Activated naive CD8-positive, alpha-beta T cell treated with anti-CD3 and anti-CD28 coated beads, Interleukin-2, amount 10 ng/mL, durations not matched to agents 7 days and 5 days (primary cell): Measurements from ENCODE around the gene CDH4. TPM values are rescaled to one million over a fixed set of nuclear protein-coding genes. Genes with fewer than 3 reads are reported as not detected.

ENCODE experiments used
- ATAC-seq: fragments of 150-1000 bp; cut with Tn5 transposase; one replicate; pipeline ENCODE4 v1.10.0; 2021; ENCODE audit warnings: low read depth, moderate library complexity
- POLR2A ChIA-PET: fragments of 350-600 bp; sonication (Branson Sonifier 250); formaldehyde crosslinking; loops from one replicate; lab custom pipeline; 2021; ENCODE audit warnings: antibody characterized with exemption; lab: Charles Lee
- DNase-seq: peaks from one replicate; pipeline ENCODE4 v3.0.0; 2021
- H3K27ac Mint-ChIP-seq: one replicate; pipeline ENCODE4 v1.8.0; 2022; ENCODE audit warnings: mild to moderate bottlenecking, mixed read lengths
- H3K27me3 Mint-ChIP-seq: one replicate; pipeline ENCODE4 v1.8.0; 2022; ENCODE audit warnings: mild to moderate bottlenecking, moderate library complexity, mixed read lengths
- H3K36me3 Mint-ChIP-seq: one replicate; pipeline ENCODE4 v1.8.0; 2021; ENCODE audit warnings: mild to moderate bottlenecking, mixed read lengths
- H3K4me1 Mint-ChIP-seq: one replicate; pipeline ENCODE4 v1.8.0; 2021; ENCODE audit warnings: mixed read lengths
- H3K4me3 Mint-ChIP-seq: one replicate; pipeline ENCODE4 v1.8.0; 2022; ENCODE audit warnings: mild to moderate bottlenecking, moderate library complexity, mixed read lengths
- H3K9me3 Mint-ChIP-seq: one replicate; pipeline ENCODE4 v1.8.0; 2021; ENCODE audit warnings: mixed read lengths
- total RNA-seq, 2 experiments: library from RNA; stranded (reverse); gene quantifications; one replicate each; pipeline ENCODE4 v1.2.3, GENCODE V29; 2021

Gene CDH4
- total RNA-seq, 2 experiments from 2014 or later, result 0.14 to 0.20 TPM

- Mint-ChIP-seq H3K4me3 (no peak overlapping the region), H3K27me3 (no peaks in the 10 kb centered on the region), H3K27ac (no peak overlapping the region), H3K4me1 (no peaks in the 10 kb centered on the region), H3K36me3 (no peaks in the 10 kb centered on the region), H3K9me3 (no peaks in the 10 kb centered on the region)
- POLR2A ChIA-PET, result no interaction called here
- DNase-seq, result no peak
- no peak for ATAC-seq
Observed at GRCh38 chr20:61839912-61840778, 588.1 kb downstream of the CDH4 start.

GRCh38 chr20:61840779-61841455 lies 588.9 kb downstream of the CDH4 start:
- no peaks in the 10 kb centered on the region for H3K27me3 Mint-ChIP-seq
- no peak for ATAC-seq
- no peak overlapping the region for H3K4me3 Mint-ChIP-seq
- H3K27ac Mint-ChIP-seq, result no peak overlapping the region
- H3K36me3 Mint-ChIP-seq, result no peaks in the 10 kb centered on the region
- H3K9me3 Mint-ChIP-seq, result no peaks in the 10 kb centered on the region
- POLR2A ChIA-PET, result no interaction called here
- no peaks in the 10 kb centered on the region for H3K4me1 Mint-ChIP-seq
- no peak for DNase-seq

DNA sequence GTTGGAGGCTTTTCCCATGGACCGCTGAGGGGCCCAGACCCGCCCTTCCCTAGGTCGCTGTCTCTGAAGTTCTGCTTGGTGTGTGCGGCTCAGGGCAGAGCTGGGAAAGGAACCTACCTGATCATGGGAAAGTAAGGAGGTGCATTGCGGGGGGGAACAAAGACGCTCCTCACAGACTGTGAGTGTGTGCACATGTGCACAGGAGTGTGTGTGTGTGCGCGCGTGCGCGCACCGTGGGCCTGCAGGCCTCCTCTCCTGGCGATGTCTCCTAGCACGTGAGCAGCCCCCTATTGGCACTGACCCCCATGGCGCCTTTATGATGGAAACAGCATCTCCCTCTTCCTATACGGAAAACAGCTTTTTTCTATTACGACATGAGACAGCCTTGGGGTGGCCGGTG lies 589.5 kb downstream of the CDH4 start:
- POLR2A ChIA-PET, result no interaction called here
- no peak for DNase-seq
- no peaks in the 10 kb centered on the region for H3K36me3 Mint-ChIP-seq

GRCh38 chr20:61841966-61842365 lies 589.9 kb downstream of the CDH4 start:
- DNase-seq, result no peak
- Mint-ChIP-seq H3K27ac (no peak overlapping the region), H3K4me3 (no peak overlapping the region), H3K9me3 (no peaks in the 10 kb centered on the region), H3K4me1 (no peaks in the 10 kb centered on the region), H3K27me3 (peaks cover 2% of the 10 kb centered on the region), H3K36me3 (no peaks in the 10 kb centered on the region)
- POLR2A ChIA-PET, result no interaction called here
- no peak for ATAC-seq

More for the DNA sequence above, 589.5 kb downstream of the CDH4 start:
- H3K4me1 Mint-ChIP-seq, result no peaks in the 10 kb centered on the region
- H3K9me3 Mint-ChIP-seq, result no peaks in the 10 kb centered on the region
- ATAC-seq, result no peak
- H3K4me3 Mint-ChIP-seq, result no peak overlapping the region
- peaks cover 2% of the 10 kb centered on the region for H3K27me3 Mint-ChIP-seq
- H3K27ac Mint-ChIP-seq, result no peak overlapping the region

- ATAC-seq (no peak), DNase-seq (no peak)
- Mint-ChIP-seq H3K27me3 (peaks cover 2% of the 10 kb centered on the region), H3K4me3 (no peak overlapping the region), H3K4me1 (no peaks in the 10 kb centered on the region), H3K9me3 (no peaks in the 10 kb centered on the region), H3K27ac (no peak overlapping the region), H3K36me3 (no peaks in the 10 kb centered on the region)
- POLR2A ChIA-PET, result no interaction called here
Observed at GRCh38 chr20:61844621-61845020, 592.6 kb downstream of the CDH4 start.

- no peaks in the 10 kb centered on the region for H3K9me3 Mint-ChIP-seq
- H3K4me1 Mint-ChIP-seq, result no peaks in the 10 kb centered on the region
- DNase-seq, result no peak
- H3K27ac Mint-ChIP-seq, result no peak overlapping the region
- no peak for ATAC-seq
- POLR2A ChIA-PET, result no interaction called here
- peaks cover 2% of the 10 kb centered on the region for H3K27me3 Mint-ChIP-seq
- no peaks in the 10 kb centered on the region for H3K36me3 Mint-ChIP-seq
- H3K4me3 Mint-ChIP-seq, result no peak overlapping the region
Observed at GRCh38 chr20:61845233-61845671, 593.2 kb downstream of the CDH4 start.

DNA sequence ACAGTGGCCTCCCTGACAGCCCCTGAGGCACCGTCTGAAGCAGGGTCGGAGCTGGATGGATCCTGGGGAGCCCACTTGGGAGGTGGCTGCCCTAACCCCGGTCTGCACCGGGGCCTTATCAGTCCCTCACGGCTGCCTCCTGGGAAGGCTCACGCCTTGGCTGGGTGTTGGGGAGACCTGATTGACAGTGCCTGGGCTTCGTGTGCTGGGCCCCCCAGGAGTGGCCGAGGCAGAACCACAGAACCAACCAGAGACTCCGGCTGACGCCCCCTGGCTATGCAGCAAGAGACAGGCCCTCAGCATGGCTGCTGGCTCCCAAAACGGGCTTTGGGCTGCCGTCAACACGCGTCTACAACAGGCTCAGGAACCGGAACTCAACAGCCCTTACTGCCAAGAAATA lies 594.0 kb downstream of the CDH4 start:
- ATAC-seq, result no peak

DNA sequence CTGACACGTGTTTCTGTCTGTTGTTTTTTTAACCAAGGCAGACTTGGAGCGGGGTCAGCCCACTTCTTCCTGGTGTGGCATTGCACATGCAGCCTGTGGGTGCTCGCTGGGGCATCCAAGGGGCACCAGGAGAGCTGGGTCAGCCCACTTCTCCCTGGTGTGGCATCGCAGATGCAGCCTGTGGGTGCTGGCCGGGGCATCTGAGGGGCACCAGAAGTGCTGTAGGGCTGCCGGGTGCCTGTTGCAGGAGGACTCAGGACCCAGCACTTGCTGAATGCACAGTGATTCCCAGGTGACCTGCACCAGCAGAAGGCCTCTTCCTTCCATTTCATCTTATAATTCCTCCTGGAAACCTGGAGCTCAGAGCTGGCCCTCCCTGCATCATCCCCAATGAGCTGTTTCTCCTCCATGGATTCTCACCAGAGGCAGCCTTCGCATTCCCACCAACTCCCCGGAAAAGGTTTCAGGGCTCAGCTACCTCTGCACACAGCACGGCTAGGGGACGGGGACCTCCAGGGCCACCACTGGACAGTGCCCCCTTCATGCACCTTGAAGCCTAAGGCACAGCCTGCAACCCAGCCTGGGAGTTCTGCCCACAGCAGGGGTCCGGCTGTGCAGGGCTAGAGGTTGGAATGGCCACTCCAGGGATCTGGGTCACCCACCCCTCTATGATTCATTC lies 594.8 kb downstream of the CDH4 start:
- H3K27me3 Mint-ChIP-seq, result peaks cover 2% of the 10 kb centered on the region
- H3K36me3 Mint-ChIP-seq, result no peaks in the 10 kb centered on the region
- POLR2A ChIA-PET, result no interaction called here
- ATAC-seq, result no peak
- H3K9me3 Mint-ChIP-seq, result no peaks in the 10 kb centered on the region
- no peak for DNase-seq
- H3K27ac Mint-ChIP-seq, result no peak overlapping the region
- H3K4me3 Mint-ChIP-seq, result no peak overlapping the region
- no peaks in the 10 kb centered on the region for H3K4me1 Mint-ChIP-seq

More for the DNA sequence above, 594.0 kb downstream of the CDH4 start:
- Mint-ChIP-seq H3K4me1 (no peaks in the 10 kb centered on the region), H3K36me3 (no peaks in the 10 kb centered on the region), H3K4me3 (no peak overlapping the region), H3K9me3 (no peaks in the 10 kb centered on the region), H3K27ac (no peak overlapping the region), H3K27me3 (peaks cover 2% of the 10 kb centered on the region)
- no peak for DNase-seq
- POLR2A ChIA-PET, result no interaction called here

DNA sequence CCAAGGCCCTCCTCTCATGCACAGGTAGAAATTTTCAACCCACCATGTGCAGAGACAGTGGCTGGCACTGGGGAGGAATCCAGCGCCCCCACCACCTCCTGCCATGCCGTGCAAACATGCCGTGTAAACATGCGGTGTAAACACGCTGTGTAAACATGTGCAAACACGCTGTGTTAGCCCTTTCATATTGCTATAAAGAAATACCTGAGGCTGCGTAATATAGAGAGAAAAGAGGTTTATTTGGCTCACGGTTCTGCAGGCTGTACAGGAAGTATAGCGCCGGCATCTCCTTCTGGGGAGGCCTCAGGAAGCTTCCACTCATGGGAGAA lies 595.3 kb downstream of the CDH4 start:
- Mint-ChIP-seq H3K4me1 (no peaks in the 10 kb centered on the region), H3K27me3 (peaks cover 2% of the 10 kb centered on the region), H3K4me3 (no peak overlapping the region), H3K36me3 (no peaks in the 10 kb centered on the region), H3K9me3 (no peaks in the 10 kb centered on the region), H3K27ac (no peak overlapping the region)
- no peak for ATAC-seq
- DNase-seq, result no peak
- POLR2A ChIA-PET, result no interaction called here

- POLR2A ChIA-PET, result no interaction called here
- ATAC-seq (no peak), DNase-seq (no peak)
- H3K36me3 Mint-ChIP-seq, result no peaks in the 10 kb centered on the region
- H3K27me3 Mint-ChIP-seq, result peaks cover 2% of the 10 kb centered on the region
- no peak overlapping the region for H3K27ac Mint-ChIP-seq
- H3K9me3 Mint-ChIP-seq, result no peaks in the 10 kb centered on the region
- H3K4me1 Mint-ChIP-seq, result no peaks in the 10 kb centered on the region
- H3K4me3 Mint-ChIP-seq, result no peak overlapping the region
Observed at GRCh38 chr20:61847986-61848385, 595.9 kb downstream of the CDH4 start.

DNA sequence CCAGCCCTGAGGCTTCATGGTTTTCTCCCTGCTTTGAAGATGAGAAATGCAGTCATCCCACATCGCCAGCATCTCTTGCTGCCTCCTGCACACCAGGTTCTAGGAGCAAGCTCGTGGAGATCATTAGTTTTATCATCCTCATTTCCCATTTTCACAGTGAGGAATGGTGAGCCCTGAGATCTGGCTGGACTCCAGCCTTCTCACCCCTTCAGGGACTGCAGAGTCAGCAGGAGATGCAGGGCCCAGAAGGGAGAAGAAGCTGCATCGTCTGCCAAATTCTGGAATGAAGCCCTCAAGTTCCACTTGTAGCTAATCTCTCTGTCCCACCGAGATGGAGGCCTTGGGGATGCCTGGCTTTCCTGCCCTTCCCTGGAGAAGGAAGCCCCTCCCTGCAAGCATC lies 596.8 kb downstream of the CDH4 start:
- no peak for ATAC-seq
- Mint-ChIP-seq H3K9me3 (no peaks in the 10 kb centered on the region), H3K27me3 (peaks cover 2% of the 10 kb centered on the region), H3K27ac (no peak overlapping the region), H3K36me3 (no peaks in the 10 kb centered on the region), H3K4me3 (no peak overlapping the region), H3K4me1 (no peaks in the 10 kb centered on the region)
- POLR2A ChIA-PET, result no interaction called here
- no peak for DNase-seq

- DNase-seq, result no peak
- POLR2A ChIA-PET, result no interaction called here
- Mint-ChIP-seq H3K9me3 (no peaks in the 10 kb centered on the region), H3K27ac (no peak overlapping the region), H3K4me3 (no peak overlapping the region), H3K4me1 (no peaks in the 10 kb centered on the region), H3K36me3 (no peaks in the 10 kb centered on the region), H3K27me3 (peaks cover 2% of the 10 kb centered on the region)
- ATAC-seq, result no peak
Observed at GRCh38 chr20:61849376-61849775, 597.3 kb downstream of the CDH4 start.

DNA sequence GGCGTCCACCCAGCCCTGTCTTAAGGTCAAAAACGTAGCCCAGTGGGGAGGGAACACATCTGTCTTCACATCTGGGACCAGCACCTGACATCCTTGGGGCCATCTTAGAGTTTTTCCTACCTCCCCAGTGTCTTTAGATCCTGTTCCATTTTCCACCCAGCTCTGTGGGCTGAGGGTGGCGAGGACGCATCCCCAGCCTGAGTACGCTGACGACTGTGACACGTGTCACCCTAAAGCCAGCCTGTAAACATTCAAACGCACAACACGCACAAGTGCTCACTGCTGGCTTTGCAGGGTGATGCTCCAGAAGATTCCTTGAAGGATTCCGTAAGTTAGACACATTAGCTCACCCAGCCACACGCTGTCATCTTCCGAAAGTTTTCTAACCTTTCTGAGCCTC lies 597.8 kb downstream of the CDH4 start:
- Mint-ChIP-seq H3K27ac (no peak overlapping the region), H3K4me1 (no peaks in the 10 kb centered on the region), H3K36me3 (no peaks in the 10 kb centered on the region)

GRCh38 chr20:61850457-61850856 lies 598.4 kb downstream of the CDH4 start:
- H3K27ac Mint-ChIP-seq, result no peak overlapping the region
- ATAC-seq, result no peak
- DNase-seq, result no peak
- H3K9me3 Mint-ChIP-seq, result no peaks in the 10 kb centered on the region
- H3K27me3 Mint-ChIP-seq, result peaks cover 2% of the 10 kb centered on the region
- no peak overlapping the region for H3K4me3 Mint-ChIP-seq
- H3K4me1 Mint-ChIP-seq, result no peaks in the 10 kb centered on the region
- POLR2A ChIA-PET, result no interaction called here
- H3K36me3 Mint-ChIP-seq, result no peaks in the 10 kb centered on the region

More for the DNA sequence above, 597.8 kb downstream of the CDH4 start:
- no peak overlapping the region for H3K4me3 Mint-ChIP-seq
- H3K27me3 Mint-ChIP-seq, result peaks cover 2% of the 10 kb centered on the region
- DNase-seq (no peak), ATAC-seq (no peak)
- no peaks in the 10 kb centered on the region for H3K9me3 Mint-ChIP-seq
- POLR2A ChIA-PET, result no interaction called here
